ENCODE data around the gene ZC3H12A.

Gene ZC3H12A

GRCh38 chr1:37458551-37458950 is 15.8 kb upstream of the ZC3H12A start:
- Histone ChIP-seq H3F3A (ENCODE audit: insufficient read depth, low read length) (no peaks in the 10 kb centered on the region), H3K36me3 (ENCODE audit: insufficient read depth, low read length) (no peaks in the 10 kb centered on the region), H3K9me2 (ENCODE audit: low read depth, low read length) (no peaks in the 10 kb centered on the region), H4K20me1 (ENCODE audit: insufficient read depth, low read length) (no peaks in the 10 kb centered on the region), H3K27me3 (ENCODE audit: insufficient read depth, low read length) (no peaks in the 10 kb centered on the region), H3K79me2 (ENCODE audit: insufficient read depth, low read length) (no peaks in the 10 kb centered on the region), H2AFZ (ENCODE audit: low read length) (no peak overlapping the region), H3K4me2 (ENCODE audit: low read length) (no peak overlapping the region), H3K9me3 (ENCODE audit: low read length) (no peaks in the 10 kb centered on the region), H3K4me3 (ENCODE audit: low read depth, low read length, poor library complexity, severe bottlenecking) (no peak overlapping the region), H3K9ac (ENCODE audit: low read length) (no peak overlapping the region), H3K4me1 (ENCODE audit: insufficient read depth, low read length, severe bottlenecking) (peaks cover 6% of the 10 kb centered on the region), H3K27ac (ENCODE audit: low read depth, low read length, poor library complexity, severe bottlenecking) (no peak overlapping the region)
- TF ChIP-seq EZH2 (IDR thresholded peaks at IDR 0.05; ENCODE audit: borderline replicate concordance, low read length) (no peak), CTCF (IDR thresholded peaks at IDR 0.05; ENCODE audit: low read length) (peak; percentile 27; the same call in 1 of the 2 replicates)

GRCh38 chr1:37461698-37462436 is 12.5 kb upstream of the ZC3H12A start:
- Histone ChIP-seq H3K9me3 (ENCODE audit: low read length) (no peaks in the 10 kb centered on the region), H3K4me2 (ENCODE audit: low read length) (no peak overlapping the region), H4K20me1 (ENCODE audit: insufficient read depth, low read length) (no peaks in the 10 kb centered on the region), H3K27me3 (ENCODE audit: insufficient read depth, low read length) (no peaks in the 10 kb centered on the region), H3F3A (ENCODE audit: insufficient read depth, low read length) (no peaks in the 10 kb centered on the region), H3K4me1 (ENCODE audit: insufficient read depth, low read length, severe bottlenecking) (no peaks in the 10 kb centered on the region), H3K9ac (ENCODE audit: low read length) (no peak overlapping the region), H3K27ac (ENCODE audit: low read depth, low read length, poor library complexity, severe bottlenecking) (no peak overlapping the region), H3K9me2 (ENCODE audit: low read depth, low read length) (no peaks in the 10 kb centered on the region), H2AFZ (ENCODE audit: low read length) (no peak overlapping the region), H3K79me2 (ENCODE audit: insufficient read depth, low read length) (no peaks in the 10 kb centered on the region), H3K4me3 (ENCODE audit: low read depth, low read length, poor library complexity, severe bottlenecking) (no peak overlapping the region), H3K36me3 (ENCODE audit: insufficient read depth, low read length) (no peaks in the 10 kb centered on the region)
- no peak for TF ChIP-seq CTCF (IDR thresholded peaks at IDR 0.05; ENCODE audit: low read length)
- TF ChIP-seq EZH2 (IDR thresholded peaks at IDR 0.05; ENCODE audit: borderline replicate concordance, low read length), result no peak

GRCh38 chr1:37464443-37464842 is 9.9 kb upstream of the ZC3H12A start:
- Histone ChIP-seq H3F3A (ENCODE audit: insufficient read depth, low read length) (no peaks in the 10 kb centered on the region), H4K20me1 (ENCODE audit: insufficient read depth, low read length) (no peaks in the 10 kb centered on the region), H3K79me2 (ENCODE audit: insufficient read depth, low read length) (no peaks in the 10 kb centered on the region), H2AFZ (ENCODE audit: low read length) (no peak overlapping the region), H3K4me1 (ENCODE audit: insufficient read depth, low read length, severe bottlenecking) (no peaks in the 10 kb centered on the region), H3K9ac (ENCODE audit: low read length) (no peak overlapping the region), H3K9me2 (ENCODE audit: low read depth, low read length) (no peaks in the 10 kb centered on the region), H3K27ac (ENCODE audit: low read depth, low read length, poor library complexity, severe bottlenecking) (no peak overlapping the region), H3K9me3 (ENCODE audit: low read length) (no peaks in the 10 kb centered on the region), H3K36me3 (ENCODE audit: insufficient read depth, low read length) (no peaks in the 10 kb centered on the region), H3K4me3 (ENCODE audit: low read depth, low read length, poor library complexity, severe bottlenecking) (no peak overlapping the region), H3K4me2 (ENCODE audit: low read length) (no peak overlapping the region), H3K27me3 (ENCODE audit: insufficient read depth, low read length) (no peaks in the 10 kb centered on the region)
- no peak for TF ChIP-seq EZH2 (IDR thresholded peaks at IDR 0.05; ENCODE audit: borderline replicate concordance, low read length)
- TF ChIP-seq CTCF (IDR thresholded peaks at IDR 0.05; ENCODE audit: low read length), result no peak

Data from OCI-LY1 (cell line).